Vagina (tissue), 2 donors: ENCODE measurements around the gene TTC4.

Source experiments
- CTCF ChIP-seq, 3 experiments: fragments of 450-650 bp in 2 of 3; fragments of 200-600 bp in 1 of 3; sonication (generic) in 1 of 3; IDR thresholded peaks; one replicate each; pipeline ENCODE4 v1.5.1; 2017 to 2019; ENCODE audit warnings: antibody characterized with exemption in 3 of 3, mild to moderate bottlenecking in 2 of 3, moderate library complexity in 2 of 3
- POLR2AphosphoS5 ChIP-seq, 2 donors: sonication (generic); formaldehyde crosslinking; IDR thresholded peaks; one replicate each; pipeline ENCODE4 v1.9.0; 2017; ENCODE audit warnings: antibody characterized with exemption in 2 of 2, mild to moderate bottlenecking in 2 of 2, low read depth in 1 of 2; ENCODE audit not compliant: insufficient read depth in 1 of 2

- no peak for TF ChIP-seq CTCF (IDR thresholded peaks at IDR 0.05)
- no peak for TF ChIP-seq POLR2AphosphoS5 (IDR thresholded peaks at IDR 0.05; ENCODE audit: insufficient read depth in 1 of 2, low read depth in 1 of 2)
Measured at GRCh38 chr1:54741531-54741930, 25.9 kb downstream of the TTC4 start.
